SK-N-SH (cell line): Measurements from ENCODE around the gene ADAMTS7.

Experiments used
- ELF1 ChIP-seq: IDR thresholded peaks from 2 replicates; pipeline ENCODE4 v1.4.0; 2012
- MAX ChIP-seq: IDR thresholded peaks from 2 replicates; pipeline ENCODE4 v1.4.0; 2012; ENCODE audit warnings: low read depth
- MXI1 ChIP-seq: IDR thresholded peaks from 2 replicates; pipeline ENCODE4 v1.6.1; 2012; ENCODE audit warnings: mild to moderate bottlenecking, low read depth, low read length, improper control_type of control experiment
- NRF1 ChIP-seq: IDR thresholded peaks from 2 replicates; pipeline ENCODE4 v1.6.1; 2012; ENCODE audit warnings: low read depth, mild to moderate bottlenecking, low read length
- POLR2AphosphoS5 ChIP-seq: IDR thresholded peaks from 2 replicates; pipeline ENCODE4 v1.6.1; 2012; ENCODE audit warnings: low read depth, low read length
- SMC3 ChIP-seq: IDR thresholded peaks from 2 replicates; pipeline ENCODE4 v1.6.1; 2012; ENCODE audit warnings: low read depth, low read length, improper control_type of control experiment
- USF2 ChIP-seq: fragments of 150-350 bp; IDR thresholded peaks from 2 replicates; pipeline ENCODE4 v1.6.1; 2017; ENCODE audit warnings: antibody characterized with exemption, low read length, low read depth, borderline replicate concordance
- TF ChIP-seq, protein P1 (sequence below): fragments of 200-600 bp; sonication (generic); IDR thresholded peaks from 2 replicates; pipeline ENCODE4 v1.6.1; 2017; ENCODE audit warnings: antibody characterized with exemption, mild to moderate bottlenecking, moderate library complexity

- TF ChIP-seq MAX, result no peak
- TF ChIP-seq POLR2AphosphoS5, result no peak
- no peak for TF ChIP-seq NRF1
- no peak for TF ChIP-seq MXI1
- TF ChIP-seq, protein P1, sequence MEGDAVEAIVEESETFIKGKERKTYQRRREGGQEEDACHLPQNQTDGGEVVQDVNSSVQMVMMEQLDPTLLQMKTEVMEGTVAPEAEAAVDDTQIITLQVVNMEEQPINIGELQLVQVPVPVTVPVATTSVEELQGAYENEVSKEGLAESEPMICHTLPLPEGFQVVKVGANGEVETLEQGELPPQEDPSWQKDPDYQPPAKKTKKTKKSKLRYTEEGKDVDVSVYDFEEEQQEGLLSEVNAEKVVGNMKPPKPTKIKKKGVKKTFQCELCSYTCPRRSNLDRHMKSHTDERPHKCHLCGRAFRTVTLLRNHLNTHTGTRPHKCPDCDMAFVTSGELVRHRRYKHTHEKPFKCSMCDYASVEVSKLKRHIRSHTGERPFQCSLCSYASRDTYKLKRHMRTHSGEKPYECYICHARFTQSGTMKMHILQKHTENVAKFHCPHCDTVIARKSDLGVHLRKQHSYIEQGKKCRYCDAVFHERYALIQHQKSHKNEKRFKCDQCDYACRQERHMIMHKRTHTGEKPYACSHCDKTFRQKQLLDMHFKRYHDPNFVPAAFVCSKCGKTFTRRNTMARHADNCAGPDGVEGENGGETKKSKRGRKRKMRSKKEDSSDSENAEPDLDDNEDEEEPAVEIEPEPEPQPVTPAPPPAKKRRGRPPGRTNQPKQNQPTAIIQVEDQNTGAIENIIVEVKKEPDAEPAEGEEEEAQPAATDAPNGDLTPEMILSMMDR, result no peak
- no peak for TF ChIP-seq USF2
- no peak for TF ChIP-seq SMC3
- TF ChIP-seq ELF1, result no peak
Measured at GRCh38 chr15:78838489-78838888, 27.2 kb upstream of the ADAMTS7 start.
